DLD1 (cell line): ENCODE data around the gene GDF9.

Source experiments
- in situ Hi-C: cut with HindIII; loops from 2 replicates; pipeline ENCODE4 v1.10.0; 2017; ENCODE audit warnings: low sequenced_read_pairs

Gene GDF9, protein sequence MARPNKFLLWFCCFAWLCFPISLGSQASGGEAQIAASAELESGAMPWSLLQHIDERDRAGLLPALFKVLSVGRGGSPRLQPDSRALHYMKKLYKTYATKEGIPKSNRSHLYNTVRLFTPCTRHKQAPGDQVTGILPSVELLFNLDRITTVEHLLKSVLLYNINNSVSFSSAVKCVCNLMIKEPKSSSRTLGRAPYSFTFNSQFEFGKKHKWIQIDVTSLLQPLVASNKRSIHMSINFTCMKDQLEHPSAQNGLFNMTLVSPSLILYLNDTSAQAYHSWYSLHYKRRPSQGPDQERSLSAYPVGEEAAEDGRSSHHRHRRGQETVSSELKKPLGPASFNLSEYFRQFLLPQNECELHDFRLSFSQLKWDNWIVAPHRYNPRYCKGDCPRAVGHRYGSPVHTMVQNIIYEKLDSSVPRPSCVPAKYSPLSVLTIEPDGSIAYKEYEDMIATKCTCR

GRCh38 chr5:132866342-132867045, at the start of gene GDF9, which contains the start of gene UQCRQ:
GDF9 (minus strand) TSS chr5:132866469; CDS start chr5:132864533, 1,936 bp downstream.
UQCRQ (plus strand) TSS chr5:132866642; CDS start chr5:132866882, 240 bp downstream.
- in situ Hi-C loops = no loop called here

DNA sequence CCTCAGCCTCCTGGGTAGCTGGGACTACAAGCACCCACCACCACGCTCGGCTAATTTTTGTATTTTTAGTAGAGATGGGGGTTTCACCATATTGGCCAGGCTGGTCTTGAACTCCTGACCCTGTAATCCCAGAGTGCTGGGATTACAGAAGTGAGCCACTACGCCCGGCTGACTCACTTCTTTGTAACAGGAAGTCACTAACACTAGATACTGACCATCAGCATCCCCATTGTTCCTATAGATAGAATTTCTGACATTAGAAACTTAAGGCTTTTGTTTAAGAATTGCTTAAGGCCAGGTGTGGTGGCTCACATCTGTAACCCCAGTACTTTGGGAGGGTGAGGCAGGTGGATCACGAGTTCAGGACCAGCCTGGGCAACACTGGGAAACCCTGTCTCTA, 49.4 kb upstream of the GDF9 start:
- in situ Hi-C loops = no loop called here

GRCh38 chr5:132909702-132910101, 43.4 kb upstream of the GDF9 start:
- in situ Hi-C loops = no loop called here

DNA sequence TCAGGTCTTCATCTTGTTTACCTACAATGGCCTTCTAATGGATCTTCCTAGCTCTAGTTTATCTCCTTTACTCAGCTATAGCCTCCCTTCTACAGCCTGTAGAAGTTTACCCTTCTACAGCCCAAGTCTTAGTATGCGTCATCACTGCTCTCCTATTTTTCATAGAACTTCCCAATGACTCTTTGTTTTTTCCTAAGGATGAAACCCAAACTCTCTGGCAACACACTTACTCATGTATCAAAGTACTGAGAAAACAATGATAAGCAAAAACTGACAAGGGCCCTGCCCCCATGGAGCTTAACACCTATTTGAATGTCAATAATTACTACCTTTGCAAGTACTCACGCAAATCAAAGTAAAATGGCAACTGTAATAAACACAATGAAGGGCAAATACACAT, 40.9 kb upstream of the GDF9 start:
- in situ Hi-C loops = no loop called here

GRCh38 chr5:132905938-132906337, 39.7 kb upstream of the GDF9 start:
- in situ Hi-C loops = no loop called here

GRCh38 chr5:132901730-132902129, 35.5 kb upstream of the GDF9 start:
- in situ Hi-C loops = no loop called here

- in situ Hi-C loops = no loop called here
These were observed 34.8 kb upstream of the GDF9 start for GRCh38 chr5:132901036-132901435.

DNA sequence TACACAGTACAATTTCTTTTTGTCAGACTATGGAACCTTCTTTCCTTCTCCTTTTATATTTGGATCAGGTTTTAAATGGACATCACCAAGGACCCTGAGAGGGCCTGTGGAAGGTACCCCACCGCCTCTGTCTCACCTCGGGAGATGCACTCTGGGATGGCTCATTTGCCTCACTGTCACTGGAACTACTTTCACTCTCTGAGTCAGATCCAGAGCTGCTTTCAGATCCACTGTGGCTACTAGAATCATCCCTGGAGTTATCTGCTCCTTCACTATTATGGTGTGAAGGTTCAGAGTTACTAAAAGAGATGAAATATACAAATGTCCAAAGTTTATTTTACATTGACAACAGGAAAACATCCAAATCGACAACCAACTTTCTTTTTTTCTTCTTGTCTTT, 31.8 kb upstream of the GDF9 start:
- in situ Hi-C loops = no loop called here

DNA sequence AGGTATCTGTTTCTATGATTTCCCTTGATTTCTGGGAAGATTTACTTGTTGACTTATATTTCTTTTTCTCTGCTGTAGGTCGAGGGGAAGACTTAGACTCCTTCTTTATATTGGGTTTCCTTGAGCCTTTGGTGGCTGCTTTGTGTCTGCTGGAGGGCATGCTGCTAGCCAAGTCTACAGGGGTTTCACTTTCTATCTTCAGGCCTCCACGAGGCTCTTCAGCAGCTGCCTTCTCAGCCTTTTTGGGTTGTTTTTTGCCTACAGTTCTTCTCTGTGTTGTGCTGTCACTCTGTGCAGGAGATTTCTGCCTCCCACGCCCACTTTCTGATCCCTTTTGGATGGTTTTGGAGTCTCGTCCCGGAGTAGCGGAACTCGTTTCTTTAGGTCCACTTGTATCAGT, 30.4 kb upstream of the GDF9 start:
- in situ Hi-C loops = no loop called here

DNA sequence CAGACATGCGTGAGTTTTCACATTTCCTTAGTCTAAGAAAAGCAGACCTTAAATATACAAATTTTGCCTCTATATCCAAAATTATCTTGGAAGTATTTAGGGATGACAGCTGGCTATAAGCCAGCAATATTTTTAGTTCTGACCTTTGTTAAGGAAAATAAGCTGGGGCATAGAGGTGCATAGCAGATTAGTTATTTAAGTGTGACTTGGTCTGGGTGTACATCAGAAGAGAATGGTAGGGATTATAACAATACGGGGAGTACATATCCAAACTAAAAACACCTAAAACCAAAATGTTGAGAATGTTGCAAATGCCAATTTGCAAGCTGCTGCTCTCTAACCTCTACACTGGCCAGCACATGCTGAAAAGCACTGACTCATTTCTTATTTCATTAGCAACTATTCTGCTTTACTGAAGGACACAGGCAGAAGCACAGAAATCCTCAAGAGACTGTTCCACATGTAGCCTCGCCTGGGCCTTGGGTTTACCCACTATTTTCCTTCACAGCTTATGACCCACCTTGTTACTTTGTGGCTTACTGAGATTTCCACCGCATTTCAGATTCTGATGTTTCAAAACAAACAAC, 29.5 kb upstream of the GDF9 start:
- in situ Hi-C loops = no loop called here

DNA sequence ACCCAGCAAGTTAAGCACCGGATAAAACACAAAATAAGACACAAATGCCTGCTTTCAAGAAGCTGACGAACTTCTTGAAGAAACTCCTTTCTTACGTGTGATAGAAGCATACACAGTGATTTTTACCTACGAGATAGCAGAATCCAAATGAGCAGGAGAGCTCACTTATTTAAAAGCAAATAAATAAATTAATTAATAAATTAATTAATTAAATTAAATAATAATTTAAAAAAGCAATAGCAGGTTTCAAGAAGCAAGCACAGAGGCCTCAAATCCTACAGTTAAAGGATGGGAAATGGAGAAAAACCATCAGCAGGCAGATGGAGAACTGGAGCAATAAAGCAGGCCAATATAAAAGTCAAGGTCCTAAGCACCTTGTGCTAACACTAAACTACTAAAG, 24.5 kb upstream of the GDF9 start:
- in situ Hi-C loops = no loop called here

- in situ Hi-C loops = no loop called here
These were observed 23.2 kb upstream of the GDF9 start for GRCh38 chr5:132889501-132889900.

- in situ Hi-C loops = no loop called here
These were observed 21.0 kb upstream of the GDF9 start for GRCh38 chr5:132887283-132887682.

DNA sequence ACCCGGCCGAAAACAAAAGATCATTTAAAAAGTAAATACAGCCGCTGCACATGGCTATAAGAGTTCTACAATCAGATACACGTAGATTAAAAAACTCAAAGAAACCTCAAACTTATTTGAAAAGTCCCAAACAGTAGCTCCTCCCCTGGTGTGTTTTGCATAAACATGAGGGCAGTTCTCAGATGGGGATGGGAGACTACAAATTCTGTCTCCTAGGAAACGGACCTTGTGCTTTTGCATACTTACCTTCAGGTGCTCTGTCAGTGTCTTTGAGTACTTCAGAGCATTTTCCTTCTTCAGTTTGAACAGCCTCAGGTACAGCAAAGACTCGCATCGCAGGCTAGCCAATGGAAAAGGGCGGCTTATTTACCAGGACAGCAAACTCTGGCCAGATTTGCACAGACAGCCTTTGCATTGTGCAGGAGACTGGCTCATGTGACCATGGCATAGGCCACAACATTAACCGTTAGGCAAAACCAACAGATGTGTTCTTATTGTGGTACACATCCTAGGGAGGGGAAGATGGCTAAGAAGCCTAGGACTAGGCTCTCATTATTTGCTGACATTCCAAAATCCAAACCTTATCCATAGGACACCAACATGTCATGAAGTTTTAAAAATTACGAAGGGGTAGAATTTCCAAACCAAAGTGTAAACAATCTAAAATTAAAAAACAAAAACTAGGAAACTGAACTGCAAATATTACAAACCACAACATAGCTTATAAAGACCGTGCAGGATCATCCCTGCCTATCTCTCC, 20.0 kb upstream of the GDF9 start:
- in situ Hi-C loops = no loop called here

DNA sequence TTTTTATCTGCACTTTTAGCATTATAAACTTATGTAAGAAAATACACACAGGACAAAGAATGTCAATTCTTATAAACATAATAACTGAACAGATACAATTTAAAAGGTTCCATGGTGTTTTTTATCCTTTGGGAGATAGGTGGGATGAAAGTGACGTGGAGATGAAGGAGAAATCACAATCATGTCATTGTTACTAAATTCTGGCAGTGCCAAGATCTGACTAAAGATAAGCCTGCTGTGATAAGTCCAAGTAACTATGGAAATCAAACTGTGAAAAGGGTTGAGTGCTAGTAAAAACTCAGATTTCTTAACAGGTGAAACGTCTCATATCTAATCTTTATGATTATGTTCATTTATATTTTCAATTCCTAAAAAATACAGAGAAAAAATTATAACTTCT, 18.3 kb upstream of the GDF9 start:
- in situ Hi-C loops = no loop called here

- in situ Hi-C loops = no loop called here
These were observed 17.1 kb upstream of the GDF9 start for GRCh38 chr5:132883261-132883834.

DNA sequence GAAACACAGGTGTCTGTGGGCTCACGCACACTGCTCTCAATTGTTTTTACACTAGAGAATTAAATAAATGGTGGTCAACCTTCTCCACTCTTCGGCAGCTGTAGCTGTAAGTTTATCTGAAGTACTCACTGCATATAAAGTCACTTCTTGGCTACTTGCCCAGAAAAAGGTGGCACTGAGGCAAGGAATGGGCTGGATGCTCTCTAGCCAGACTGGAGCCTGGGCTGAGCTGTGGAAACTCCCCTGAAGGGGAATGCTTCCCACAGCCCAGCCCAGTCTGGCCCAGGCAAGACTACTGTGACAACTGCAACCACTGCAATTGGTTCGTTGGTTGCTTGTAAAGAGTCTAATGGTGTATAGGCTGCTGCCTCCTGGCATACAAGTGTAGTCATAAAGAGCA, 11.7 kb upstream of the GDF9 start:
- in situ Hi-C loops = no loop called here

- in situ Hi-C loops = no loop called here
These were observed 11.2 kb upstream of the GDF9 start for GRCh38 chr5:132877466-132877865.

DNA sequence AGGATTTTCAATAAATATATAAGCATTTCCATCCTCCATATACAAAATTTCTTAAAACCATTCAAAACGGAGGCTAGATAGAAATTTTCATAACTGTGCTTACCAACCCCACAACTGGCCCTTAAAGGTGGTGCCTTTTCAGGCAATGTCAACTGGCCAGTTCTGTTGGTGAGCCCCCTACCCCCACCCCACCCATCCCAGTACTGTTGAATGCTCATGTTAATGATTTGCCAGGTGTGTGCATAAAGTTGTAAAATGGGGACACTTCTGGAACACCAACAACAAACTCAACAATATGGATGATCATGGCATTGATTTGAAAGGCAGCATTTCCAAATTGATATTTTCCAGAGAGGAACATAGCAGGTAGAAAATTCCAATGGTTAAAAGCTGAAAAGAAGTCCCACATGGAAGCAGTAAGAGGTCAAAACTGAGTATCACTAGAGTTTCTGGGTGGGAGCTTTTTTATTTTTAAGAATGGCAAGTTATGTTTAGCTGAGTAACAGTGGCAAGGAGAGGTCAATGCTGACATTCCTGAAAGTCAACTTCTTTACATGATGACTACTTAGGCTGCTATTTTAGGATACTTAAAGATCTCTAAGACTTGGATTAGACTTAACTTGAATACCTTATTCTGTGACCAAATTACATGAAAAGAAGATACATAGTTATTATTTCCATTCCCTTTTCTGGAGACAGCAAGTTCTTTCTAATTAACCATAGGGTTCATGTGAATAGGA, 9.9 kb upstream of the GDF9 start:
- in situ Hi-C loops = no loop called here

DNA sequence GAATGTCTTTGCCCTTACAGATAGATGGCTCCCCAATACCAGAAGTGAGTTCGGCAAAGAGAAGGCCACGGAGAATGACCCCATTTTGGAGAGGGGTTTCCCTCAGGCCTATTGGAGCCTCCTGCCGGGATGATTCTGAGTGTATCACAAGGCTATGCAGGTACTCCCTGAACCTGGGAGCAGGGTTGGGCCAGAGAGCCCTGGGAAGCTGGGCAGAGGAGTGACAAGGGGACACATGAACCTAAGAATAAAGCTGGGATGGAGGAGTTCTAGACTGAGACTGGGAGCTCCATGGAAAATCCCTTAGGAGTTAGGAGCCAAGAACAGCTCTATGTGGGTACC, 7.6 kb upstream of the GDF9 start:
- in situ Hi-C loops = no loop called here
